Uterus (tissue), 4 donors: ENCODE results near the gene EXOC4. TPM values are rescaled to one million over a fixed set of nuclear protein-coding genes. Genes with fewer than 3 reads are reported as not detected.

Experiments
- DNase-seq, 2 donors: peaks; one replicate each; pipeline ENCODE4 v3.0.0-alpha.2; 2019 to 2020
- H3K27ac ChIP-seq, 2 donors: fragments of 200-600 bp; sonication (generic); 1 replicate in 1 of 2; 2 replicates in 1 of 2; pipeline ENCODE4 v1.5.1; 2016 to 2018
- H3K27me3 ChIP-seq, 2 donors: fragments of 200-600 bp; sonication (generic); one replicate each; pipeline ENCODE4 v1.5.1; 2018 to 2019; ENCODE audit warnings: control low read depth in 1 of 2
- H3K36me3 ChIP-seq, 2 donors: fragments of 200-600 bp; sonication (generic); one replicate each; pipeline ENCODE4 v1.5.1; 2019; ENCODE audit warnings: control low read depth in 1 of 2
- H3K4me1 ChIP-seq, 2 donors: fragments of 200-600 bp; sonication (generic); one replicate each; pipeline ENCODE4 v1.5.1; 2018 to 2019; ENCODE audit warnings: control low read depth in 1 of 2
- H3K4me3 ChIP-seq, 2 donors: fragments of 200-600 bp; sonication (generic); 1 replicate in 1 of 2; 2 replicates in 1 of 2; pipeline ENCODE4 v1.5.1; 2018 to 2019; ENCODE audit warnings: mild to moderate bottlenecking in 1 of 2
- H3K9me3 ChIP-seq, 2 donors: fragments of 200-600 bp; sonication (generic); one replicate each; pipeline ENCODE4 v1.5.1; 2019; ENCODE audit warnings: control low read depth in 1 of 2
- POLR2A ChIP-seq, 2 donors: fragments of 450-650 bp; IDR thresholded peaks; one replicate each; pipeline ENCODE4 v1.6.1; 2016; ENCODE audit warnings: antibody characterized with exemption in 2 of 2, mild to moderate bottlenecking in 1 of 2, moderate library complexity in 1 of 2
- intact Hi-C: fragments of 100-400 bp; cut with DNase I; formaldehyde crosslinking; loops from one replicate; pipeline ENCODE4 v1.15.1; 2023; ENCODE audit warnings: low total_unique reads
- total RNA-seq, 4 donors: library from RNA; depleted of rRNA in 3 of 4; stranded (reverse); fragments of >200 nt in 3 of 4; gene quantifications; one replicate each; pipeline versions ENCODE4 v1.1.0 to v1.2.4, GENCODE V29; 2014 to 2023
- TF ChIP-seq, protein P1 (sequence below), 4 experiments: fragments of 200-600 bp in 2 of 4; fragments of 450-650 bp in 2 of 4; sonication (generic) in 2 of 4; IDR thresholded peaks; one replicate each; pipeline ENCODE4 v1.5.1; 2016 to 2019; ENCODE audit warnings: antibody characterized with exemption in 4 of 4, mild to moderate bottlenecking in 2 of 4, moderate library complexity in 1 of 4
- donor health status: DM: yes; HTN: yes; CAD: no.

Gene EXOC4
- total RNA-seq, 4 donors from 2014 or later, result 27.2 to 126 (median 65.4) TPM

GRCh38 chr7:133705596-133705995 lies 452.7 kb downstream of the EXOC4 start:
- Histone ChIP-seq H3K36me3 (no peaks in the 10 kb centered on the region), H3K27ac (no peak overlapping the region), H3K4me1 (no peaks in the 10 kb centered on the region), H3K27me3 (no peaks in the 10 kb centered on the region), H3K4me3 (no peak overlapping the region), H3K9me3 (no peaks in the 10 kb centered on the region)
- intact Hi-C loops, result no loop called here
- no peak for DNase-seq
- TF ChIP-seq POLR2A (IDR thresholded peaks at IDR 0.05), result no peak
- TF ChIP-seq, protein P1, sequence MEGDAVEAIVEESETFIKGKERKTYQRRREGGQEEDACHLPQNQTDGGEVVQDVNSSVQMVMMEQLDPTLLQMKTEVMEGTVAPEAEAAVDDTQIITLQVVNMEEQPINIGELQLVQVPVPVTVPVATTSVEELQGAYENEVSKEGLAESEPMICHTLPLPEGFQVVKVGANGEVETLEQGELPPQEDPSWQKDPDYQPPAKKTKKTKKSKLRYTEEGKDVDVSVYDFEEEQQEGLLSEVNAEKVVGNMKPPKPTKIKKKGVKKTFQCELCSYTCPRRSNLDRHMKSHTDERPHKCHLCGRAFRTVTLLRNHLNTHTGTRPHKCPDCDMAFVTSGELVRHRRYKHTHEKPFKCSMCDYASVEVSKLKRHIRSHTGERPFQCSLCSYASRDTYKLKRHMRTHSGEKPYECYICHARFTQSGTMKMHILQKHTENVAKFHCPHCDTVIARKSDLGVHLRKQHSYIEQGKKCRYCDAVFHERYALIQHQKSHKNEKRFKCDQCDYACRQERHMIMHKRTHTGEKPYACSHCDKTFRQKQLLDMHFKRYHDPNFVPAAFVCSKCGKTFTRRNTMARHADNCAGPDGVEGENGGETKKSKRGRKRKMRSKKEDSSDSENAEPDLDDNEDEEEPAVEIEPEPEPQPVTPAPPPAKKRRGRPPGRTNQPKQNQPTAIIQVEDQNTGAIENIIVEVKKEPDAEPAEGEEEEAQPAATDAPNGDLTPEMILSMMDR (IDR thresholded peaks at IDR 0.05), result no peak

DNA sequence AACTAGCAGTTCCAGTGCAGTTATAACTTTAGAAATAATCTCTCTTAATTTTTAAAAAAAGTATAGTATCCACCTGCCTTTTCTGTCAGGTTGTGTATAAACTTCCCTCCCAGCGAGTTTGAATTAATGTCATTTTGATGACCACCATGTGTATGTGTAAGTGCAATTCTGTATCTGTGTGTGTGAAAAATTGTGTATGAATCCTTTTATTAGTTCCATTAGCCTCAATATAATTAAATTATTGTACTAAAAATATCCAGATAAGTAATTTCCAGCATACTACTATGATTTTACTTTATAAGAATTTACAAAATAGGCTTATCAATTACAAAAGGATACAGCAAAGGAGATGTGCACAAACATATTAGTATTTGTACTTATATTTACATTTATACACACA lies 453.1 kb downstream of the EXOC4 start:
- Histone ChIP-seq H3K4me1 (no peaks in the 10 kb centered on the region), H3K27ac (no peak overlapping the region), H3K36me3 (no peaks in the 10 kb centered on the region), H3K27me3 (no peaks in the 10 kb centered on the region), H3K9me3 (no peaks in the 10 kb centered on the region), H3K4me3 (no peak overlapping the region)
- TF ChIP-seq, protein P1 (IDR thresholded peaks at IDR 0.05), result no peak
- TF ChIP-seq POLR2A (IDR thresholded peaks at IDR 0.05), result no peak
- no peak for DNase-seq
- intact Hi-C loops, result no loop called here

GRCh38 chr7:133709036-133709880 lies 456.4 kb downstream of the EXOC4 start:
- Histone ChIP-seq H3K4me3 (no peak overlapping the region), H3K27me3 (no peaks in the 10 kb centered on the region), H3K27ac (no peak overlapping the region), H3K9me3 (no peaks in the 10 kb centered on the region), H3K4me1 (no peaks in the 10 kb centered on the region), H3K36me3 (no peaks in the 10 kb centered on the region)
- TF ChIP-seq, protein P1 (IDR thresholded peaks at IDR 0.05), result no peak
- no peak for TF ChIP-seq POLR2A (IDR thresholded peaks at IDR 0.05)
- no peak for DNase-seq
- intact Hi-C loops, result no loop called here

DNA sequence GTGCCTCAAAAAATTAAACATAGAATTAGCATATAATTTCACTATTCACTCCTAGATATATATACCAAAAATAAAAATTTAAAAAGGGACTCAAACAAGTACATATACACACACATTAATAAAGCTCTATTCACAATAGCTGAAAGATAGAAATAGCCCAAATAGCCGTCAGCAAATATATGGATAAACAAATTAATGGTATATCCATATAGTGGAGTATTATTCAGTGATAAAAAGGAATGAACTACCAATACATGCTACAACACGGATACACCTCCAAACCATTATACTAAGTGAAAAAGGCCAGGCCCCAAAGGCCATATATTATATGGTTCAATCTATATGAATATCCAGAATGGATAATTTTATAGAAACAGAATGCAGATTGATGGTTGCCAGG lies 459.7 kb downstream of the EXOC4 start:
- TF ChIP-seq POLR2A (IDR thresholded peaks at IDR 0.05), result no peak
- TF ChIP-seq, protein P1 (IDR thresholded peaks at IDR 0.05), result no peak

DNA sequence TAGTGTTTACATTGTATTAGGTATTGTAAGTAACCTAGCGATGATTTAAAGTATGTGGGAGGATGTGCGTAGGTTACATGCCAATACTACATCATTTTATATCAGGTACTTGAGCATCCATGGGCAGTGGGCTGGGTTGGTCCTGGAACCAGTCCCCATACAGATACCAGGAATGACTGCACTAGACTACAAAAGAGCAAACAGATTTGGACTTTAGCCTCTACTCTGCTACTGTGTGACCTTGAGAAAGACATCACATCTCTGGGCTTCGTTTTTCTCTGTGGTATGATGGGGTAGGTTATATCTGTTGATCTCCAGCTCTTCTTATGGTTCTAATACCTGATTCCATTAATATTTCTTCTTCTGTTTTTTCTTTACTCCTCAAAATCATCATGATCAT lies 461.8 kb downstream of the EXOC4 start:
- Histone ChIP-seq H3K4me3 (no peak overlapping the region), H3K36me3 (no peaks in the 10 kb centered on the region), H3K27me3 (no peaks in the 10 kb centered on the region), H3K9me3 (no peaks in the 10 kb centered on the region), H3K4me1 (no peaks in the 10 kb centered on the region), H3K27ac (no peak overlapping the region)
- intact Hi-C loops, result no loop called here
- TF ChIP-seq, protein P1 (IDR thresholded peaks at IDR 0.05), result no peak
- TF ChIP-seq POLR2A (IDR thresholded peaks at IDR 0.05), result no peak
- DNase-seq, result no peak

More for the DNA sequence above, 459.7 kb downstream of the EXOC4 start:
- H3K27me3 ChIP-seq, result no peaks in the 10 kb centered on the region
- no peak overlapping the region for H3K4me3 ChIP-seq
- H3K9me3 ChIP-seq, result no peaks in the 10 kb centered on the region
- intact Hi-C loops, result no loop called here
- no peak for DNase-seq
- no peak overlapping the region for H3K27ac ChIP-seq
- H3K36me3 ChIP-seq, result no peaks in the 10 kb centered on the region
- H3K4me1 ChIP-seq, result no peaks in the 10 kb centered on the region
